H1 (cell line): ENCODE measurements around the gene TRABD. TPM values are rescaled to one million over a fixed set of nuclear protein-coding genes. Genes with fewer than 3 reads are reported as not detected.

Experiments used
- BACH1 ChIP-seq: IDR thresholded peaks from 2 replicates; pipeline ENCODE4 v1.6.1; 2012; ENCODE audit warnings: low read length, improper control_type of control experiment
- CHD7 ChIP-seq: fragments of 300-600 bp; sonication (generic); IDR thresholded peaks from 2 replicates; pipeline ENCODE4 v1.7.1; 2012; ENCODE audit warnings: low read length, moderate library complexity, mild to moderate bottlenecking, inconsistent platforms; ENCODE audit not compliant: insufficient replicate concordance
- KDM4A ChIP-seq: IDR thresholded peaks from one replicate; pipeline ENCODE4 v1.7.1; 2012; ENCODE audit warnings: low read depth, mild to moderate bottlenecking, moderate library complexity, low read length, inconsistent platforms; ENCODE audit not compliant: severe bottlenecking
- ZNF274 ChIP-seq: IDR thresholded peaks from 2 replicates; pipeline ENCODE4 v1.7.0; 2012; ENCODE audit warnings: low read length, borderline replicate concordance; ENCODE audit errors: extremely low read depth
- polyA plus RNA-seq, 7 experiments: library from polyadenylated mRNA; depleted of rRNA in 3 of 7; stranded (reverse) in 5 of 7; unstranded in 2 of 7; fragments of >200 nt in 5 of 7; fragments of 200-250 nt in 2 of 7; gene quantifications; 1 replicate in 5 of 7; 2 replicates in 1 of 7; 4 replicates in 1 of 7; pipeline versions ENCODE4 v1.2.1 to v1.2.3, GENCODE V29; 2011 to 2013; ENCODE audit warnings: missing spikeins in 2 of 7, mixed read lengths in 2 of 7
- total RNA-seq: library from RNA; stranded (reverse); fragmentation: NEBNext Ultra II Directional; extraction: Animal tissue kit (Norgen Biotek cat#: 25700); gene quantifications from 2 replicates; pipeline ENCODE4 v1.2.1, GENCODE V29; 2021

Gene TRABD
- total and polyA plus RNA-seq, 2 of the 8 experiments (the other 6 are each of a cell fraction or from before 2014, with no cell fraction given) = 44.2 to 57.5 TPM

GRCh38 chr22:50145721-50146438 lies 39.8 kb upstream of the TRABD start (continued):
- no peak for TF ChIP-seq CHD7
- TF ChIP-seq KDM4A = no peak
- no peak for TF ChIP-seq BACH1
- no peak for TF ChIP-seq ZNF274
